ENCODE data around the gene VEPH1. TPM values are rescaled to one million over a fixed set of nuclear protein-coding genes. Genes with fewer than 3 reads are reported as not detected.

The VEPH1 gene
- total RNA-seq = 107 and 173 TPM in 2 replicates

GRCh38 chr3:157502916-157503595 lies at the start of gene VEPH1:
Gene VEPH1 (minus strand): TSS chr3:157503416. CDS start chr3:157495349, 8,067 bp downstream.

GRCh38 chr3:157436583-157437291 lies 66.5 kb downstream of the VEPH1 start, which contains the start of gene PTX3:
Gene PTX3 (plus strand): TSS chr3:157436850. CDS start chr3:157436934, 84 bp downstream.

Other genes starting within 250 kb of the VEPH1 start
- 407 and 824 TPM in 2 replicates for gene PTX3, start 66.6 kb downstream of the VEPH1 start, total RNA-seq

Measured in endothelial cell of coronary artery (primary cell).